GM21619 (cell line): ENCODE measurements around the gene PLEKHA6.
"Not testable (repeated sequence)": the region's sequence is repeated elsewhere in the genome, so short reads cannot be mapped to it uniquely, and the experiment has no call there.

Experiments used
- ATAC-seq: cut with Tn5 transposase; IDR thresholded peaks from one replicate; pipeline ENCODE4 v1.9.1; 2021; ENCODE audit not compliant: unreplicated experiment

Gene PLEKHA6

GRCh38 chr1:204338360-204338759 is 21.4 kb downstream of the PLEKHA6 start:
- no peak for ATAC-seq

- no peak for ATAC-seq
Observed at GRCh38 chr1:204337583-204337982, 22.1 kb downstream of the PLEKHA6 start.

GRCh38 chr1:204337036-204337429 is 22.7 kb downstream of the PLEKHA6 start:
- ATAC-seq: no peak

GRCh38 chr1:204336421-204337035 is 23.2 kb downstream of the PLEKHA6 start:
- ATAC-seq: no peak

- no peak for ATAC-seq
Observed at GRCh38 chr1:204335533-204335932, 24.2 kb downstream of the PLEKHA6 start.

GRCh38 chr1:204335085-204335484 is 24.6 kb downstream of the PLEKHA6 start:
- no peak for ATAC-seq

GRCh38 chr1:204334455-204334854 is 25.3 kb downstream of the PLEKHA6 start:
- ATAC-seq: no peak

GRCh38 chr1:204333427-204333826 is 26.3 kb downstream of the PLEKHA6 start:
- ATAC-seq: no peak

- ATAC-seq: no peak
Observed at GRCh38 chr1:204331847-204332487, 27.8 kb downstream of the PLEKHA6 start.

- ATAC-seq: no peak
Observed at GRCh38 chr1:204331275-204331674, 28.5 kb downstream of the PLEKHA6 start.

GRCh38 chr1:204327870-204328269 is 31.9 kb downstream of the PLEKHA6 start:
- not testable (repeated sequence) for ATAC-seq

- ATAC-seq: no peak
Observed at GRCh38 chr1:204327359-204327758, 32.4 kb downstream of the PLEKHA6 start.

- ATAC-seq: no peak
Observed at GRCh38 chr1:204326771-204327300, 32.9 kb downstream of the PLEKHA6 start.

GRCh38 chr1:204325944-204326343 is 33.8 kb downstream of the PLEKHA6 start:
- ATAC-seq: no peak

- ATAC-seq: no peak
Observed at GRCh38 chr1:204323887-204324286, 35.8 kb downstream of the PLEKHA6 start.

- no peak for ATAC-seq
Observed at GRCh38 chr1:204322339-204322868, 37.3 kb downstream of the PLEKHA6 start.

- ATAC-seq: no peak
Observed at GRCh38 chr1:204321665-204322064, 38.1 kb downstream of the PLEKHA6 start.

- ATAC-seq: no peak
Observed at GRCh38 chr1:204321051-204321450, 38.7 kb downstream of the PLEKHA6 start.

GRCh38 chr1:204320382-204320804 is 39.3 kb downstream of the PLEKHA6 start:
- ATAC-seq: no peak

GRCh38 chr1:204319462-204319861 is 40.3 kb downstream of the PLEKHA6 start:
- ATAC-seq: no peak

GRCh38 chr1:204319027-204319426 is 40.7 kb downstream of the PLEKHA6 start:
- no peak for ATAC-seq

- no peak for ATAC-seq
Observed at GRCh38 chr1:204318324-204318723, 41.4 kb downstream of the PLEKHA6 start.
